NCI-H128 (cell line): Measurements from ENCODE around the gene CFAP74.

Source experiments
- DNase-seq: peaks from one replicate; lab custom pipeline; 2025; ENCODE audit not compliant: unreplicated experiment; lab: John Stamatoyannopoulos, UW

CFAP74 gene

GRCh38 chr1:1956101-1956500, 47.5 kb downstream of the CFAP74 start:
- DNase-seq = no peak

- DNase-seq = no peak
These were observed 47.9 kb downstream of the CFAP74 start for GRCh38 chr1:1955621-1956094.

- DNase-seq = no peak
These were observed 48.6 kb downstream of the CFAP74 start for GRCh38 chr1:1954831-1955441.

GRCh38 chr1:1954015-1954414, 49.6 kb downstream of the CFAP74 start:
- DNase-seq = no peak

GRCh38 chr1:1950940-1951339, 52.6 kb downstream of the CFAP74 start:
- DNase-seq = no peak

GRCh38 chr1:1948783-1949182, 54.8 kb downstream of the CFAP74 start:
- no peak for DNase-seq

GRCh38 chr1:1947493-1947892, 56.1 kb downstream of the CFAP74 start:
- DNase-seq = no peak

GRCh38 chr1:1946540-1946939, 57.0 kb downstream of the CFAP74 start:
- no peak for DNase-seq

- no peak for DNase-seq
These were observed 57.7 kb downstream of the CFAP74 start for GRCh38 chr1:1945782-1946393.

- no peak for DNase-seq
These were observed 59.6 kb downstream of the CFAP74 start for GRCh38 chr1:1943834-1944570.

- no peak for DNase-seq
These were observed 60.6 kb downstream of the CFAP74 start for GRCh38 chr1:1942753-1943656.

GRCh38 chr1:1941868-1942752, 61.5 kb downstream of the CFAP74 start:
- DNase-seq = no peak

- DNase-seq = no peak
These were observed 62.3 kb downstream of the CFAP74 start for GRCh38 chr1:1941211-1941841.

GRCh38 chr1:1940123-1940425, 63.5 kb downstream of the CFAP74 start:
- DNase-seq = no peak

GRCh38 chr1:1939296-1940122, 64.1 kb downstream of the CFAP74 start:
- no peak for DNase-seq

GRCh38 chr1:1938613-1939295, 64.8 kb downstream of the CFAP74 start:
- DNase-seq = no peak

GRCh38 chr1:1938276-1938573, 65.4 kb downstream of the CFAP74 start:
- no peak for DNase-seq

GRCh38 chr1:1937549-1938275, 65.9 kb downstream of the CFAP74 start:
- DNase-seq = no peak
